Uterus (tissue), 4 donors: ENCODE results near the gene SDCCAG8. TPM values are rescaled to one million over a fixed set of nuclear protein-coding genes. Genes with fewer than 3 reads are reported as not detected.

Experiments
- DNase-seq, 2 donors: peaks; one replicate each; pipeline ENCODE4 v3.0.0-alpha.2; 2019 to 2020
- H3K27ac ChIP-seq, 2 donors: fragments of 200-600 bp; sonication (generic); 1 replicate in 1 of 2; 2 replicates in 1 of 2; pipeline ENCODE4 v1.5.1; 2016 to 2018
- H3K27me3 ChIP-seq, 2 donors: fragments of 200-600 bp; sonication (generic); one replicate each; pipeline ENCODE4 v1.5.1; 2018 to 2019; ENCODE audit warnings: control low read depth in 1 of 2
- H3K36me3 ChIP-seq, 2 donors: fragments of 200-600 bp; sonication (generic); one replicate each; pipeline ENCODE4 v1.5.1; 2019; ENCODE audit warnings: control low read depth in 1 of 2
- H3K4me1 ChIP-seq, 2 donors: fragments of 200-600 bp; sonication (generic); one replicate each; pipeline ENCODE4 v1.5.1; 2018 to 2019; ENCODE audit warnings: control low read depth in 1 of 2
- H3K4me3 ChIP-seq, 2 donors: fragments of 200-600 bp; sonication (generic); 1 replicate in 1 of 2; 2 replicates in 1 of 2; pipeline ENCODE4 v1.5.1; 2018 to 2019; ENCODE audit warnings: mild to moderate bottlenecking in 1 of 2
- H3K9me3 ChIP-seq, 2 donors: fragments of 200-600 bp; sonication (generic); one replicate each; pipeline ENCODE4 v1.5.1; 2019; ENCODE audit warnings: control low read depth in 1 of 2
- POLR2A ChIP-seq, 2 donors: fragments of 450-650 bp; IDR thresholded peaks; one replicate each; pipeline ENCODE4 v1.6.1; 2016; ENCODE audit warnings: antibody characterized with exemption in 2 of 2, mild to moderate bottlenecking in 1 of 2, moderate library complexity in 1 of 2
- intact Hi-C: fragments of 100-400 bp; cut with DNase I; formaldehyde crosslinking; loops from one replicate; pipeline ENCODE4 v1.15.1; 2023; ENCODE audit warnings: low total_unique reads
- total RNA-seq, 4 donors: library from RNA; depleted of rRNA in 3 of 4; stranded (reverse); fragments of >200 nt in 3 of 4; gene quantifications; one replicate each; pipeline versions ENCODE4 v1.1.0 to v1.2.4, GENCODE V29; 2014 to 2023
- TF ChIP-seq, protein P1 (sequence below), 4 experiments: fragments of 200-600 bp in 2 of 4; fragments of 450-650 bp in 2 of 4; sonication (generic) in 2 of 4; IDR thresholded peaks; one replicate each; pipeline ENCODE4 v1.5.1; 2016 to 2019; ENCODE audit warnings: antibody characterized with exemption in 4 of 4, mild to moderate bottlenecking in 2 of 4, moderate library complexity in 1 of 4
- donor health status: DM: yes; HTN: yes; CAD: no.

SDCCAG8 gene
- total RNA-seq, 4 donors from 2014 or later = 19.2 to 54.8 (median 49.7) TPM

DNA sequence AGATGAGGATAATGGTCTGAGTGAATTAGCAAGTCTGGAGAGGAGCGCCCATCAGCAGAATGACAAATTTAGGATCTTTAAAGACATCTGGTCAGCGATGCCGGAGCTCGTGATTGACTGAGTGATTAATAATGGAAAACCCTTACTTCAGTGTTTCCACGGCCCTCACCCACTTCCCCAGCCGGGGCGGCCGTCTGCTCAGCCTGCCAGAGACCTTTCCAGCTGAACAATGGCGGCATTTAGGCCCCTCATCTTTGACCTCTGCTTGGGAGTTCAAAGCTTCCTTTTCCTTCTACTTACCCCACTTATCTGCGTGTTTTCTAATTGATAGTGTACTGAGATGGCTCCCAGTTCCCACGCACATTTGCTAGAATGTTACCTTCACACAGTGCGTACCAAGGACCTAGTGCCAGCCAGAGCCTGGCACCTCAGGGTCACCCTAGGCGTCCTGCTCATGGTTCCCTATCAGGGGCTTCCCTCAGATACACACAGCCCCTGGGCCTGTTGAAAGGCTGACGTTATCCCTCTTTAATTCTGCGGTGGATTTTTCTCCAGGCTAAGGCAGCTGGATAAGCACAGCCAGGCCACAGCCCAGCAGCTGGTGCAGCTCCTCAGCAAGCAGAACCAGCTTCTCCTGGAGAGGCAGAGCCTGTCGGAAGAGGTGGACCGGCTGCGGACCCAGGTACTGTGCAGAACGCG lies 232.8 kb downstream of the SDCCAG8 start:
- no peak for DNase-seq
- no peaks in the 10 kb centered on the region for H3K9me3 ChIP-seq
- H3K27me3 ChIP-seq = no peaks in the 10 kb centered on the region
- intact Hi-C loops = no loop called here
- no peak overlapping the region for H3K27ac ChIP-seq
- H3K4me3 ChIP-seq = no peak overlapping the region
- no peaks in the 10 kb centered on the region for H3K36me3 ChIP-seq
- H3K4me1 ChIP-seq = no peaks in the 10 kb centered on the region
- TF ChIP-seq, protein P1, sequence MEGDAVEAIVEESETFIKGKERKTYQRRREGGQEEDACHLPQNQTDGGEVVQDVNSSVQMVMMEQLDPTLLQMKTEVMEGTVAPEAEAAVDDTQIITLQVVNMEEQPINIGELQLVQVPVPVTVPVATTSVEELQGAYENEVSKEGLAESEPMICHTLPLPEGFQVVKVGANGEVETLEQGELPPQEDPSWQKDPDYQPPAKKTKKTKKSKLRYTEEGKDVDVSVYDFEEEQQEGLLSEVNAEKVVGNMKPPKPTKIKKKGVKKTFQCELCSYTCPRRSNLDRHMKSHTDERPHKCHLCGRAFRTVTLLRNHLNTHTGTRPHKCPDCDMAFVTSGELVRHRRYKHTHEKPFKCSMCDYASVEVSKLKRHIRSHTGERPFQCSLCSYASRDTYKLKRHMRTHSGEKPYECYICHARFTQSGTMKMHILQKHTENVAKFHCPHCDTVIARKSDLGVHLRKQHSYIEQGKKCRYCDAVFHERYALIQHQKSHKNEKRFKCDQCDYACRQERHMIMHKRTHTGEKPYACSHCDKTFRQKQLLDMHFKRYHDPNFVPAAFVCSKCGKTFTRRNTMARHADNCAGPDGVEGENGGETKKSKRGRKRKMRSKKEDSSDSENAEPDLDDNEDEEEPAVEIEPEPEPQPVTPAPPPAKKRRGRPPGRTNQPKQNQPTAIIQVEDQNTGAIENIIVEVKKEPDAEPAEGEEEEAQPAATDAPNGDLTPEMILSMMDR (IDR thresholded peaks at IDR 0.05) = no peak
- TF ChIP-seq POLR2A (IDR thresholded peaks at IDR 0.05) = no peak

DNA sequence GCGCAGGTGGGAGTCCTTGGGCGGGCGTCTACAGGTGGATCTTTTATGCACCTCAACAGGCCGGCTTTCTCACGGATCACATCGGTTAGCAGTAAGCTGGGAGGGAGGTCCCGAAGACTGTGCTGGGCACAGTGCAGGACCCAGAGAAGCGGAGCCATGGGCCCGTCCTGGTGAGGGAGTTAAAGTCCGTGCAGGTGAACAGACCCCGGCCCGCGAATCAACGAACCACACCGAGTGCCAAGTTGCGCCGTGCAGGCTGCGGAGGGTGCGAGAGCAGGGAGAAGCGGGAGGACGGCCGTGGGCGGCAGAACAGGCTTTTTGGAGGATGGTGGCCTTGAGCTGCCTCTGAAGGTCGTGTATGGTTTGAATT lies 233.3 kb downstream of the SDCCAG8 start:
- Histone ChIP-seq H3K27me3 (no peaks in the 10 kb centered on the region), H3K4me1 (no peaks in the 10 kb centered on the region), H3K4me3 (no peak overlapping the region), H3K9me3 (no peaks in the 10 kb centered on the region), H3K36me3 (no peaks in the 10 kb centered on the region), H3K27ac (no peak overlapping the region)
- intact Hi-C loops = no loop called here
- DNase-seq = no peak
- TF ChIP-seq POLR2A (IDR thresholded peaks at IDR 0.05) = no peak

DNA sequence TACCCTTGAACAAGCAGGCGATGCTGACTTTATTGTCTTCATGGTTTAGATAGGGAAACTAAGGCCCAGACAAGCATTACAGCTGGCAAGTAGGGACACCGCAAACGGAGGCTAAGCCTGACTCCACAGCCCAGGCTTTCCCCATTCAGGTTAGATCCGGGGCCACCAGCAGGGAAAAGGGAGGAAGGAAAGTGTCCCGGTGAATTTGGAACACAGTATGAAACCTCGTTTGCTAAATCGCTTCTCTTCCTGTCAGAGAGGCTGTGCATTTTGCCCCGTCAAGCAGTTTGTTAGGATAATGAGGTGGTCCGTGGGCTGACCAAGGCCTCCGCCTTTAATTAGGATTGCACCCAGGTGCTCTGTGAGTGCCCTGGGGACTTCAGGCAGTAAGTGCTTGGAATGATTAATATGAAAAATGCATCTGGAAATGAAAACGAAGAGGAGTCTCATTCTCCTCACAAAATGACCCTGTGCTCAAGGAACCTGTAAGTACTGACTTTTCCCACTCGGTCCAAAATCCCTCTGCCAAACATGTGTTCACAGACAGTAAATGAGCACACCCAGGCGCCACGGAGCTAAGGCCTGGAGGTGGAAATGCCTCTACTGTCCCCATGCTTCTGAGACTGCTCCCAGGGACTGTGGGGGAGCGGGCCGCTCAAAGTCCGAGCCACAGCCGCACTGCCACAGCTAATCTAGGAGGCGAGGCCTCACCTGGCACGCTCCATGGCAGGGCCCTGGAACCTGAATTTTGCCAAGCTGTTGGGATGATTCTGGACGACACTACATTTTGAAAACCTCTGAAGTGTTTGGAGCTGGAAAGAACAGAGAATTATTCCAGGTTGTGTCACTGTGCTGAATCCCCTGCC lies 234.1 kb downstream of the SDCCAG8 start:
- intact Hi-C loops = no loop called here
- no peaks in the 10 kb centered on the region for H3K36me3 ChIP-seq
- no peak for DNase-seq
- no peak for TF ChIP-seq POLR2A (IDR thresholded peaks at IDR 0.05)
- TF ChIP-seq, protein P1 (IDR thresholded peaks at IDR 0.05) = no peak
- H3K27ac ChIP-seq = no peak overlapping the region
- no peaks in the 10 kb centered on the region for H3K4me1 ChIP-seq
- H3K9me3 ChIP-seq = no peaks in the 10 kb centered on the region
- H3K4me3 ChIP-seq = no peak overlapping the region
- H3K27me3 ChIP-seq = no peaks in the 10 kb centered on the region

DNA sequence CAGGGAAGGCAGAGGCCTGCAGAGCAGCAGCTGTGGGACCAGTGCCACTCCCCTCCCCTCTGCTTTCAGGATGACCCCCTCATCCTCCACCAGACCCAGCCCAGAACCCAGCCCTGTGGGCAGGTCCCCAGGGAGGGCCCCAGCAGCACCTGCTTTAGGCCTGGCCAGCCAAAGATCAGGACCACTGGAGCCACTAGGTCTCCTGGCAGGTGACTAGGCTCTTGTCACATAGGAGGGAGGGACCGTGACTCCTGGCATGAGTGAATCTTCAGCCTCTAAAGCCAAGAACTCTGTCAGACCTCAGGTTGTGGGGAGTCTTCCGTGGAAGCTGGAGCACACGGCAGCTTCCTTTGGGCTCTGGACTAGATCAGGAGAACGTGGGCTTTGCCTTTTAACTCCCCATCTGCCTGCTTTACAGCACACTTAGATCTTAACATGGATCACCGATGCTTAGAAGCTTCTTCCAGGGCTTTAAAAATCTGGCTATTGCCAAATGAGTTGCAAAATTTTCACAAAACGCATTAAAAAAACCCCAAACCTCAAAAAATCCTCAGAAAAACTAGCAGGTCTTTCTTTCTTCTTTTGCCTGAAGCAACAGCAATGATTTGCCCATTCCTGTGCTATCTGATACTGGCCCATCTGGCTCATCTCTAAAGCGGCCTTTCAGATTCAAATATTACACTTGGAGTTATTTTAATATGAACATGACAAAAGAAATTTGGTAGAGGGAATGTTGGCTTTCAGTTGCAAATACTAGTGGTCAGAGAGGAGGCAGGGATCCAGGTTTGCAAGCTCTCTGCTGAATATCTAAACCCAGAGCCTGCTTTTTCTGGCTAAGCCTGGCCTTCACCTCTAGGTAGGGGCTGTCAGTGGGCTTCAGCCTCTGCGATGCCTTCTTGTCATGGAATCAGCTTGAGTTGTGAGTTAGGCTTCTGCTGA lies 235.2 kb downstream of the SDCCAG8 start:
- peak overlapping the region; percentile 22 to 52 for H3K27ac ChIP-seq
- no peaks in the 10 kb centered on the region for H3K36me3 ChIP-seq
- H3K4me3 ChIP-seq = no peak overlapping the region
- no peaks in the 10 kb centered on the region for H3K27me3 ChIP-seq
- TF ChIP-seq POLR2A (IDR thresholded peaks at IDR 0.05) = no peak
- TF ChIP-seq, protein P1 (IDR thresholded peaks at IDR 0.05) = no peak
- no peak for DNase-seq
- no peaks in the 10 kb centered on the region for H3K9me3 ChIP-seq
- H3K4me1 ChIP-seq = no peaks in the 10 kb centered on the region
- intact Hi-C loops = no loop called here
